GM12872 (cell line): Measurements from ENCODE around the gene RINL.

ENCODE experiments used
- CTCF ChIP-seq: IDR thresholded peaks from 3 replicates; pipeline ENCODE4 v1.5.1; 2011; ENCODE audit warnings: low read depth, mild to moderate bottlenecking, low read length, moderate library complexity; ENCODE audit not compliant: insufficient read depth

The RINL gene

GRCh38 chr19:38868551-38868950 lies 9.5 kb downstream of the RINL start:
- TF ChIP-seq CTCF = no peak

GRCh38 chr19:38867171-38867780 lies 10.8 kb downstream of the RINL start:
- TF ChIP-seq CTCF = no peak

GRCh38 chr19:38862321-38863059 lies 15.6 kb downstream of the RINL start:
- TF ChIP-seq CTCF = no peak

GRCh38 chr19:38861368-38861767 lies 16.7 kb downstream of the RINL start:
- TF ChIP-seq CTCF = no peak

GRCh38 chr19:38856813-38857212 lies 21.3 kb downstream of the RINL start:
- TF ChIP-seq CTCF = no peak

- TF ChIP-seq CTCF = no peak
These were observed 24.9 kb downstream of the RINL start for GRCh38 chr19:38853214-38853613.

GRCh38 chr19:38852231-38853044 lies 25.6 kb downstream of the RINL start:
- no peak for TF ChIP-seq CTCF
